ENCODE data around the gene GFM1. TPM values are rescaled to one million over a fixed set of nuclear protein-coding genes. Genes with fewer than 3 reads are reported as not detected.

The GFM1 gene
- total and polyA plus RNA-seq, 2 experiments from 2014 or later = 24.5 to 59.9 TPM

Small RNA genes within 50 kb of the gene (small RNA-seq; reads per million reads assigned to genes)
- not detected for gene AC025033.1 (ENCODE audit: low replicate concordance)
- gene AC080013.6 (ENCODE audit: low replicate concordance) = not detected

Other genes with a start within 250 kb of the GFM1 start
- gene MLF1, start 73.3 kb upstream of the GFM1 start, total RNA-seq (2014; rRNA removed; shearing (Covaris generic)) = 36.6 and 40.3 TPM in 2 replicates
- 55.0 and 63.6 TPM in 2 replicates for gene MLF1, start 73.3 kb upstream of the GFM1 start, polyA plus RNA-seq (2016; fragmentation: Nextera tagmentation; extraction: Ambion mirVana)
- 5.5 and 5.6 TPM in 2 replicates for gene LXN, start 28.1 kb downstream of the GFM1 start, total RNA-seq (2014; rRNA removed; shearing (Covaris generic))
- gene LXN, start 28.1 kb downstream of the GFM1 start, polyA plus RNA-seq (2016; fragmentation: Nextera tagmentation; extraction: Ambion mirVana) = 8.3 and 10.0 TPM in 2 replicates
- 0.10 TPM in 1 of 2 replicates, not detected in the other for gene RARRES1, start 87.9 kb downstream of the GFM1 start, total RNA-seq (2014; rRNA removed; shearing (Covaris generic))
- gene RARRES1, start 87.9 kb downstream of the GFM1 start, polyA plus RNA-seq (2016; fragmentation: Nextera tagmentation; extraction: Ambion mirVana) = 0.54 and 0.82 TPM in 2 replicates
- 16.9 and 28.4 TPM in 2 replicates for gene MFSD1, start 157.5 kb downstream of the GFM1 start, total RNA-seq (2014; rRNA removed; shearing (Covaris generic))
- 3.3 and 4.3 TPM in 2 replicates for gene MFSD1, start 157.5 kb downstream of the GFM1 start, polyA plus RNA-seq (2016; fragmentation: Nextera tagmentation; extraction: Ambion mirVana)